SKM-1 (cell line): ENCODE measurements around the gene RNF150.
"Not testable (repeated sequence)": the region's sequence is repeated elsewhere in the genome, so short reads cannot be mapped to it uniquely, and the experiment has no call there.

Experiments used
- DNase-seq: peaks from one replicate; lab custom pipeline; 2025; ENCODE audit not compliant: unreplicated experiment; lab: John Stamatoyannopoulos, UW

RNF150 gene

GRCh38 chr4:140834839-140835495, 298.3 kb downstream of the RNF150 start:
- DNase-seq: no peak

- DNase-seq: no peak
Measured at GRCh38 chr4:140833280-140833679, 300.0 kb downstream of the RNF150 start.

DNA sequence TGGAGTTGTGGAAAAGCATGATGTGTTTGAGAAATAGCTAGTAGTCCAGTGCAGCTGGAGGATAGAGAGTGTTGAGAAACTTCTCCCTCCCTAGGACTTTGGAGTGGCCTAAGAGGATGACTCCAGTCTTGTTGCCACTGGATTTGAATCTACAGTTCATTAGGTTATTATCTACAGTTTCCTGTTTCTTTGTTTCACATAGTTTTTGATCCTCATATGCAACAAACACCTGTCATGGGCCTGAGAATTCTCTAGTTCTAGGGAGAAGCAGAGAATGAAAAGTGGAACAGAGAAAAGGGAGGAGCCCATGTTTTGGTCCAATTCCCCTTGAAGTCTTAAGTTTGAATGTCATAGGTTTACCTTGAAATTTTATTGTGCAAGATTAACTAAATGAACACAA, 303.4 kb downstream of the RNF150 start:
- DNase-seq: no peak

DNA sequence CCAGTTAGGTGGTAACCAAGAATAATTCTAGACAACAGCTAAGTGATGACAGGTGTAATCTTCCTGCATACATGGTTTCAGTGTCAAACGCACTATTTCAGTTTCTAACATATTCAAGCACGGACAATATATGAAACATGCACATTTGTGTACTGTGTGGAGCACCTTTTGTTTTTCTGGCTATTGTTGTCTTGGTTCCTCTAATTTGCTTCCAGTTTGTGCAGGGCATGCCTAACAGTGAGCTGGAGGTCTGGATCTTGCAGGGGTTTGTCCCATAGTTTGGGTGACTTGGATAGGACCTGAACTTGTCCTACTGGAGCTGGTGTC, 306.6 kb downstream of the RNF150 start:
- DNase-seq: no peak

DNA sequence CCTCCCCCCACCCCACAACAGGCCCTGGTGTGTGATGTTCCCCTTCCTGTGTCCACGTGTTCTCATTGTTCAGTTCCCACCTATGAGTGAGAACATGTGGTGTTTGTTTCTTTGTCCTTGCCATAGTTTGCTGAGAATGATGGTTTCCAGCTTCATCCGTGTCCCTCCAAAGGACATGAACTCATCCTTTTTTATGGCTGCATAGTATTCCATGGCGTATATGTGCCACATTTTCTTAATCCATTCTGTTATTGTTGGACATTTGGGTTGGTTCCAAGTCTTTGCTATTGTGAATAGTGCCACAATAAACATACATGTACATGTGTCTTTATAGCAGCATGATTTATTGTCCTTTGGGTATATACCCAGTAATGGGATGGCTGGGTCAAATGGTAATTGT, 312.7 kb downstream of the RNF150 start:
- not testable (repeated sequence) for DNase-seq

DNA sequence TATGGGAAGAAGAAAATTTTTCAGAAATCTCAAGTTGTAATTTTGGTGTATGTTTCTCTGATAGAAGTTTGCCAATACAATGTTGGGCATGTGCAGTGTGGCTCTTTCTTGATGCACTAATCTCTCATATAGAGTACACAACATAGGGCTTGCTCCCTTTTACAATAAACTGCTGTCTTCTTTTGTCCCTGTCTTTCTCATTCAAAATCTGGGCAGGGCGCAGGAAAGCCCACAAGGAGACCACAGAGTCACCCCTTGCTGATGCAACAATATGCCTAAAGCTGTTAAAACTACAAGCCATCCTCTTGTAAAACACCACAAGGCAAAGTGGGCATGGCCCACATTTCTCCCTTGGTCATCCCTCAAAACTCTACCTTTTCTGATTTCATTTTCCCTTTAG, 313.7 kb downstream of the RNF150 start:
- DNase-seq: no peak

- DNase-seq: no peak
Measured at GRCh38 chr4:140818433-140818832, 314.8 kb downstream of the RNF150 start.

GRCh38 chr4:140816806-140817510, 316.3 kb downstream of the RNF150 start:
- no peak for DNase-seq

DNA sequence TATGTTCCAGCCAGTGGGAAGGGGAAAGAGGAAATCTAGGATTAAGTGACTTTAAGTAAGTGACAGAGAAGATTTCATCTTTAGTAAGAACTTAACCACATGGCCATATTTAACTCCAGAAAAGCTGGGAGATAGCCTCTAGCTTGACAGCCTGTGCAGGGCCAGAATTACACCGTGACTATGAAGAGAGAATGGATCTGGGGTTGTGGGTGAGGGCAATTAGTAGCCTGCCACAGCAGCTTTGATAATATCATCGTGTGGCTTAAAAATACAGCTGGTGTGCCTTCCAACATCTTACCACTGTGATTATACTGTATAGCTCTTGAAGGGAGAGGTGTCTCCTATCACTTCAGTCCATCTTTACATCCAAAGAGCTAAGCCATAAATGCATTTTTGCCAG, 319.5 kb downstream of the RNF150 start:
- DNase-seq: no peak

DNA sequence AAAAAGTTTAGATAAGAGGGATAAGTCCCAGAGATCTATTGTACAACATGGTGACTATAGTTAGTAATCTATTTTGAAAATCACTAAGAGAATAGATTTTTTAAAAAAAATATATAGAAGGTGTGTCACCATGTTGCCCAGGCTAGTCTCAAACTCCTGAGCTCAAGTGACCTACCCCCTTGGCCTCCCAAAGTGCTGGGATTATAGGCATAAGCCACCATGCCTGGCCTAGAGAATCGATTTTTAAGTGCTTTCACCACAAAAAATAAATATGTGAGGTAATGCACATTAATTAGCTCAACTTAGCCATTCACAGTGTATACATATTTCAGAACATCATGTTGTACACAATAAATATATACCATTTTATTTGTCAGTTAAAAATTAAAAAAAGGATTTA, 320.4 kb downstream of the RNF150 start:
- no peak for DNase-seq

- DNase-seq: no peak
Measured at GRCh38 chr4:140811429-140811828, 321.8 kb downstream of the RNF150 start.

DNA sequence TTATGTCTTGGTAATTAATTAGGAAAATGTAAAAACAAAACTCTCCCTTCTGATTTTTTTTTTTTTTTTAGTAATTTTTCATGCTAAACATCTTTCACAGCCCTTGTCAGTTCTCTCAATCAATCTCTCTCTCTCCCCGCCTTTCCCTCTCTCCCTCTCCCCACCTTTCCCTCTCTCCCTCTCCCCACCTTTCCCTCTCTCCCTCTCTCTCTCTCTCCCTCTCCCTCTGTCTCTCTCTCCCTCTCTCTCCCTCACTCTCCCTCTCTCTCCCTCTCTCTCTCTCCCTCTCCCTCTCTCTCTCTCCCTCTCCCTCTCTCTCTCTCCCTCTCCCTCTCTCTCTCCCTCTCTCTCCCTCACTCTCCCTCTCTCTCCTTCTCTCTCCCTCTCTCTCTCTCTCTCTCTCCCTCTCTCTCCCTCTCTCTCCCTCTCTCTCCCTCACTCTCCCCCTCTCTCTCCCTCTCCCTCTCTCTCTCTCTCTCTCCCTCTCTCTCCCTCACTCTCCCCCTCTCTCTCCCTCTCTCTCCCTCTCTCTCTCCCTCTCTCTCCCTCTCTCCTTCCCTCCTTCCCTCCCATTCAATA, 322.6 kb downstream of the RNF150 start:
- not testable (repeated sequence) for DNase-seq
